Left kidney (tissue), 2 donors: Measurements from ENCODE around the gene MSH3. TPM values are rescaled to one million over a fixed set of nuclear protein-coding genes. Genes with fewer than 3 reads are reported as not detected.
"Not testable (repeated sequence)": the region's sequence is repeated elsewhere in the genome, so short reads cannot be mapped to it uniquely, and the experiment has no call there.

Experiments
- DNase-seq: peaks from one replicate; pipeline ENCODE4 v3.0.0-alpha.2; 2013
- polyA plus RNA-seq: library from polyadenylated mRNA; unstranded; fragments of 120-200 nt; gene quantifications from one replicate; pipeline ENCODE4 v1.2.1, GENCODE V29; 2013; ENCODE audit not compliant: insufficient read length

MSH3 gene
- polyA plus RNA-seq, 1 donor = 25.1 TPM

- no peak for DNase-seq
Observed at GRCh38 chr5:80705801-80706200, 51.3 kb downstream of the MSH3 start.

DNA sequence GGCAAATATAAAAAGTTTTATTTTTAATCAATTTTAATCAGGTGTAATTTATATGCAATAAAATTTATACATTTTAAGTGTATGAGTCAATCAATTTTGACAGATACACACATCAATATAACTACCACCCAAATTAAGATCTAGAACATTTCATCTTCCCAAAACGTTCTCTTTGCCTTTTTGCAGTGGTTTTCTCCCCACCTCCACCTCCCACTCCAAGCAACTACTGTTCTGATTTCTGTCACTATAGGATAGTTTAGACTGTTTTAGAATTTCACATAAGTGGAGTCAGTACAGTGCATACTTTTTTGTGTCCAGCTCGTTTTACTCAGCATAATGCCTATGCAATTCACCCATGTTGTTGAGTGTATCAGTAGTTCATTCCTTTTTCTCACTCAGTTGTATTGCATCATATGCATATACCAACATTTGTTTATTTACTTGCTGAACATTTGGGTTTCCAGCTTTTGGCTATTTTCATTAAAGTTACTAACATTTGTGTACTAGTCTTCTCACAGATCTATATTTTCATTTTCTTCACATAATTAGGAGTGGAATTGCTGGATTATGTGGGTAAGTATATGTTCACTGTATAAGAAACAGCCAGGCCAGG lies 52.5 kb downstream of the MSH3 start:
- DNase-seq = no peak

DNA sequence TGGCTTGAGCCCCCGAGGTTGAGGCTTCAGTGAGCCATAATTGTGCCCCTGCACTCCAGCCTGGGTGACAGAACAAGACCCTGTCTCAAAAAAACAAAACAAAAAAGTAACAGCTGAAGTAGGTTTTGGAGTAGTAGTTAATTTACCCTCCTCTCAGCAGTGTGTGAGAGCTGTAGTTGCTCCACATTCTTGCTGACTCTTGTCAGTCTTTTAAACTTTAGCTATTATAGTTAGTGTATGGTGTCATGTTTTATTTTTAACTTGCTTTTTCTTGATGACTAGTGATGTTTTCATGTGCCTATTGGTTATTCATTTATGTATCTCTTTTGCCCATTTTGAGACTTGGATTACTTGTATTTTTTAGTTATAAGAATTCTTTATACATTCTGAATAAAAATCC lies 53.2 kb downstream of the MSH3 start:
- no peak for DNase-seq

GRCh38 chr5:80711216-80711615 lies 56.8 kb downstream of the MSH3 start:
- DNase-seq = no peak

GRCh38 chr5:80711938-80712337 lies 57.5 kb downstream of the MSH3 start:
- peak; percentile 7 for DNase-seq

DNA sequence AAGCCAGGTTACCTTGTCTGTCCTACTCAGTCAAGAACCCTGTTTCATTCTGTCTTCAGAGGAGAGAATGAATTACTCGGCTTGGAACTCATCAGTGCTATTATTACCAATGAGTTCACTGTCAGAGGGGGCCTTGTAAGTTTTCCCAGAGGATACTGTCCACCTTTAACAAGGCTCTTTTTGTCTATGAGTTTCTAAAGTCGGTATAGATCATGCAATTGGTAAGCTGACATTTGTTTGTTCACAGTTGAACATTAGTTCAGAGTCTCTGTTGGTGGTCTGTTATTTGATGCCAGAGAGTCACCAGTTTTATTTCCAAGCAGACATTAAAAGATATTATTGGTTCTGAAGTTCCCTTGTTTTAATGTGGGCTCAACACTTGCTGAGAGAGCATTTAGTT lies 58.5 kb downstream of the MSH3 start:
- DNase-seq = no peak

- DNase-seq = no peak
Observed at GRCh38 chr5:80713631-80714030, 59.2 kb downstream of the MSH3 start.

DNA sequence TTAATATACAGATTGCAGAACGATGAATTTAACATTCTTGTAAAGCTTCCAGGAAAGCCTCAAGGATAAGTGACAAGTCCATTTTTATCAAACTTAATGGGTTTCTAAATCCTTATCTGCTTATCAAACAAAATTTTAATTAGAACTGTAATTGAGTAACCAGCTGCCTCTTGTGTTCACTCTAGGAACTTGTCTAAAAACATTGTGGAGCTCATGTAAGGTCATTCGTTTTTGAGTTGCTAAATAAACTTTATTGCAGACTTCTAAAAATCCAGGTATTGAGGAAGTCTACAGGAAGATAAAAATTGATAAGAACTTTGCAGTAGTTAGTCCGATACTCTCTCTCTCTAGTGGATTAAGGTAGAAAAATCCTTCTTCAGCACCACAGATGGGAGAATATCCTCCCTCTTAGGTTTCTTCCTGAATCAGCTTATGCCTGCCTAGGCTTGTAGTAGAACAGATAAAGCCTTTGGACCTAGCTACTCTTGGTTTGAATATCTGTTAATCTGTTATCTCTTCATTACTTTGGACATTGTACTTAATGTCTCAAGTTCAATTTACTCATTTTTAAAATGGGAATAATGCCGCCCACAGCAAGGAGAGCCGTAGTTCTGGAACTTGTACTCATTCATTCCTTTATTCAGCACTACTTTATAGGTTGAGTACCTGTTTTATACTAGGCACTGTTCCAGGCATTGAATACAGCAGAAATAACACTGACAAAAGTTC lies 60.3 kb downstream of the MSH3 start:
- DNase-seq = no peak

DNA sequence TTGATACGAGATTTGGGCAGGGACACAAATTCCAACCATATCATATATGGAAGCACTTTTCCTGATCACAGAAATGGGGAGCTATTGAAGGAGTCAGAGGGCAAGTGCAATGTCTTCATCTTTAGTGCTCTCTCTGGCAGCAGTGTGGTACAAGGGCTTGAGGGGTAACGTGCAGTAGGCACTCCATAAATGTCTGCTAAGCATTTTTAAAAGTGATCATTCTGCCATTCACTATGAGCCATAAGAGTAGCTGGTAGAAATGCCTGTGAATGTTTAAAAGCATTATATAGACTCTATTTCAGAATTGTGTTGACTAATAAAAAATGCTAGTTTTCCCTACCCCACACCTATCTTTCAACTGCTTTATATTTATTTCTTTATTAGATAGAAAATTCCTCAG lies 61.4 kb downstream of the MSH3 start:
- no peak for DNase-seq

GRCh38 chr5:80720181-80720580 lies 65.7 kb downstream of the MSH3 start:
- no peak for DNase-seq

DNA sequence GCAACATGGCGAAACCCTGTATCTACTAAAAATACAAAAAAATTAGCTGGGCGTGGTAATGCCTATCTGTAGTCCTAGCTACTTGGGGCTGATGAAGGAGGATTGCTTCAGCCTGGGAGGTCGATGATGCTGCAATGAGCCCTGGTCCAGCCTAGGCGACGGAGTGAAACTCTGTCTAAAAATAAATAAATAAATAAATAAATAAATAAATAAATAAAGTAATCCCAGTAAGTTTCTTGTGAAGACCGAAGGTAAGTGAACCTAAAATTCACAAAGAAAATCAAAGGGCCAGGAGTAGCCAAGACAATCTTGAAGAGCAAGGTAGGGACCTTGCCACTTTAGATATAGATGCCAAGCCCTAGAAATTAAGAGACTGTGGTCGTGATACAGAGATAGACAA lies 68.5 kb downstream of the MSH3 start:
- no peak for DNase-seq

GRCh38 chr5:80725446-80725845 lies 71.0 kb downstream of the MSH3 start:
- DNase-seq = no peak

- DNase-seq = no peak
Observed at GRCh38 chr5:80736730-80737129, 82.3 kb downstream of the MSH3 start.

GRCh38 chr5:80738466-80738865 lies 84.0 kb downstream of the MSH3 start:
- DNase-seq = no peak

DNA sequence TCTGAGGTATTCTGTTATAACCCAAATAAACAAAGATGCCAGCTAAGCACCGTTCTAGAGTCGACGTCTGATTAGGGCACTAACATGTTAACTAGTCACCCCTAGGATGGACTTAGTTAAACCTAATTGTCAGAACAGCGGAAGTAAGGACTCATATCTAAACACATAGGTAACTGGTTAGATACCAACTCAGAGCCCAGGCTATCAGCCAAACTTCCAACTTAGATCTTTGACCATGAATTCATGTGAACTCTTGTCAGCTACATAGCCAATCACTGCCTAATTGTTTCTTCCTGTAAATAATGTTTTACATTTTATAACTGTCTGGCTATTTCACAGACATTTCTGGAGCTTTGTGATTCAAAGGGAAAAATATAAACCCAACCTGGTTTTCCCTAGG lies 84.6 kb downstream of the MSH3 start:
- no peak for DNase-seq

DNA sequence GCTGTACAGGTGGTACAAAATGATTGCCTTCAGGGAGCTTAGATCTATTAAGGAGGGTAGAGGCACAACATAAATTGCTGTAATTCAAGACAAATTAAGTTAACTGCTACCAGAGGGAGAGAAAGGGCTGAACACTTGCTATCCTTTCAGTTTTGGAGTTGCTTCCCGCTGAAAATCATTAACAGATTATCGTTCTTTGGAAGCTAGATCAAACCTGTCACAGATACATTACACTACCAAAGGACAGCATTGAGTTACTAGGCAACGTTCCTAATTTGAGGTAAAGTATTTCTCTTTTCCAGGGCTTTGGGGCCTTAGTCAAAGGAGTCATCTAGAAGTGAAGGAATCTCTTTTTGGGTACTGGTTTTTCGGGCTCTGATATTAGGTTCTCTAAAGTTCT lies 85.0 kb downstream of the MSH3 start:
- no peak for DNase-seq

- no peak for DNase-seq
Observed at GRCh38 chr5:80739898-80740297, 85.4 kb downstream of the MSH3 start.

- not testable (repeated sequence) for DNase-seq
Observed at GRCh38 chr5:80740488-80740887, 86.0 kb downstream of the MSH3 start.

GRCh38 chr5:80740999-80741398 lies 86.5 kb downstream of the MSH3 start:
- no peak for DNase-seq

DNA sequence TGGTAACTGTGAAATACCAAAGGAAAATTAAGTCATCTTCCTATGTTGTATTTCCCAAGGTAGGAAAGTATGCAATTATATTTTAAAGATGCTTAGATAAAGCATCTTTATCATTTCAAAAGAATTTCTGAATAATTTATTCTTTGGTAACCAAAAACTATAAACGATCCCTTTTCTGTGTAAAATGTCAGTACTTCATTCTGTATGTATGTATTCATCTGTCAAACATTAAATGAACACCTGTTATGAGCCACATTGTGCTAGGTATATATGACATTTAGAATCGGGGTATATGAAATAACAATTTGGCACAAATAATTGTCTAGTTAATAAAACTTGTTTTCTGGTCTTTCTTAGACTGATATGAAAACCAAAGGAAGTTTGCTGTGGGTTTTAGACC lies 89.7 kb downstream of the MSH3 start:
- no peak for DNase-seq

GRCh38 chr5:80745490-80745889 lies 91.0 kb downstream of the MSH3 start:
- no peak for DNase-seq

DNA sequence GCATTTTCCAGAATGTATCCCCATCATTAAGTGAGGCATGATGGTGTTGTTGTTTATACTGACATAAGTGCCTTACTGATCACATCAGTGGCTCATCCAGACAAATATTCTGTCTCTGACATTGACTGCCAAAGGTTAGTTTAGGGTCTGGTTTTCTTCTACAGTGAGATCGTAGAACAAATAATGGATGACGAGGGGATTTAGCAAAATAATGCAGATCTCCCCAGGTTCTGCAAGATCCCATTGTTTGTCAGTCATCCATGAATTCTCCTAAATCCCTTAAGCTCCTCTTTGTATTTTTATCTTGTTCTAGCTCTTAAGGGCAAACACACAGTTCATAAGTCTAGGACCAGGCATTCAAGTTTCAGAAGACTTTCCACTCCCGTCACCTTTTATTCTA lies 93.5 kb downstream of the MSH3 start:
- DNase-seq = no peak

DNA sequence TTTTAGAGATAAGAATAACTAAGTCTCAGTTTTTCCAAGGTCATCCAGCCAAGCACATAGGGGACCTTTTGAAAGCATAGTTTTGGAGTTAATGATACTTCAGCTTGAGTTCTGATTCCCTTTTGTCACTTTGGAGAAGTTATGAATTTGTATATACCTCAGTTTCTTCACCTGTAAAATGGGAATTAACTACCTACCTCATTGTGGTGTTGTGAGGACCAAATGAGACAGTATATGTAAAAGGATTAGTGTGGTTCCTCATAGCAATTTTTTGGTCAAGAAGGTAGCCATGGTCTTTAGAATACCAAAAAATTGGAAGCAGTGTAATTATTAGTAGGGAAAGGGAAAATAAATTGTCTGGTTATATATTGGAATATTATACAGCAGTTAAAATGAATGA lies 98.0 kb downstream of the MSH3 start:
- DNase-seq = no peak

DNA sequence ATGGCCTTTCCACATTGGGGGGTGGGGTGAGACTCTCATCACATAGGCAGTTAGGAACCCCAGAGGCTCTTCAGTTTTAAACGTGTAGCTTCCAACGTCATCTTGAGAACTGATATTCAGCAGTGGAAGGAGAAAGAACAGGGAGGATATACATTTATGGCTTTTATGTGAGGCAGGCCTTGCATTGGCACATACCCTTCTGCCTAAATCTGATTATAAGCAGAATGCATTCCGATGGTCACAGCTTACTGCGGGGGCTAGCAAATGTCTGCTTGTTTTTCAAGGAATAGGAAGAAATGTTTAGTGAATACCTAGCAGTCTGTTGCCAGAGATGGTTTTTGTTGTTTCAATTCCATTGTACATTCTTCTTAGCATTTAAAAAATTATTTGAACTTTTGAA lies 99.3 kb downstream of the MSH3 start:
- no peak for DNase-seq
